ENCODE data around the gene SLC41A3. TPM values are rescaled to one million over a fixed set of nuclear protein-coding genes. Genes with fewer than 3 reads are reported as not detected.

SLC41A3 gene
- total and polyA plus RNA-seq, 2 experiments from 2014 or later: 33.4 to 55.1 TPM

- H3K4me3 ChIP-seq: no peak overlapping the region
- no peak for TF ChIP-seq CTCF (IDR thresholded peaks at IDR 0.05; ENCODE audit: low read depth, low read length)
- no peak for DNase-seq (ENCODE audit: low read depth in 1 of 2, low spot score in 1 of 2)
- no peaks in the 10 kb centered on the region for H3K27me3 ChIP-seq
- H3K4me1 ChIP-seq (ENCODE audit: low read depth): peaks cover 12% of the 10 kb centered on the region
- no peaks in the 10 kb centered on the region for H3K9me3 ChIP-seq (ENCODE audit: low read depth)
- no peaks in the 10 kb centered on the region for H3K36me3 ChIP-seq
- H3K27ac ChIP-seq: no peak overlapping the region
Measured at GRCh38 chr3:126057936-126058335, 26.0 kb downstream of the SLC41A3 start.

- H3K9me3 ChIP-seq (ENCODE audit: low read depth): no peaks in the 10 kb centered on the region
- peaks cover 12% of the 10 kb centered on the region for H3K4me1 ChIP-seq (ENCODE audit: low read depth)
- no peak for DNase-seq (ENCODE audit: low read depth in 1 of 2, low spot score in 1 of 2)
- H3K36me3 ChIP-seq: no peaks in the 10 kb centered on the region
- no peak overlapping the region for H3K4me3 ChIP-seq
- no peak overlapping the region for H3K27ac ChIP-seq
- H3K27me3 ChIP-seq: no peaks in the 10 kb centered on the region
- TF ChIP-seq CTCF (IDR thresholded peaks at IDR 0.05; ENCODE audit: low read depth, low read length): no peak
Measured at GRCh38 chr3:126057501-126057819, 26.5 kb downstream of the SLC41A3 start.

GRCh38 chr3:126056681-126057500 lies 27.0 kb downstream of the SLC41A3 start:
- Histone ChIP-seq H3K27me3 (no peaks in the 10 kb centered on the region), H3K4me1 (ENCODE audit: low read depth) (peaks cover 12% of the 10 kb centered on the region), H3K9me3 (ENCODE audit: low read depth) (no peaks in the 10 kb centered on the region), H3K36me3 (no peaks in the 10 kb centered on the region), H3K27ac (no peak overlapping the region), H3K4me3 (no peak overlapping the region)
- no peak for TF ChIP-seq CTCF (IDR thresholded peaks at IDR 0.05; ENCODE audit: low read depth, low read length)
- no peak for DNase-seq (ENCODE audit: low read depth in 1 of 2, low spot score in 1 of 2)

GRCh38 chr3:126056088-126056487 lies 27.8 kb downstream of the SLC41A3 start:
- no peaks in the 10 kb centered on the region for H3K27me3 ChIP-seq
- no peak for DNase-seq (ENCODE audit: low read depth in 1 of 2, low spot score in 1 of 2)
- peaks cover 12% of the 10 kb centered on the region for H3K4me1 ChIP-seq (ENCODE audit: low read depth)
- H3K36me3 ChIP-seq: no peaks in the 10 kb centered on the region
- no peaks in the 10 kb centered on the region for H3K9me3 ChIP-seq (ENCODE audit: low read depth)
- H3K27ac ChIP-seq: no peak overlapping the region
- no peak overlapping the region for H3K4me3 ChIP-seq
- TF ChIP-seq CTCF (IDR thresholded peaks at IDR 0.05; ENCODE audit: low read depth, low read length): no peak

GRCh38 chr3:126054870-126055269 lies 29.1 kb downstream of the SLC41A3 start:
- TF ChIP-seq CTCF (IDR thresholded peaks at IDR 0.05; ENCODE audit: low read depth, low read length): no peak
- H3K27ac ChIP-seq: no peak overlapping the region
- H3K4me3 ChIP-seq: no peak overlapping the region
- peaks cover 4% of the 10 kb centered on the region for H3K4me1 ChIP-seq (ENCODE audit: low read depth)
- no peak for DNase-seq (ENCODE audit: low read depth in 1 of 2, low spot score in 1 of 2)
- H3K9me3 ChIP-seq (ENCODE audit: low read depth): no peaks in the 10 kb centered on the region
- no peaks in the 10 kb centered on the region for H3K36me3 ChIP-seq
- H3K27me3 ChIP-seq: no peaks in the 10 kb centered on the region

Measured in cardiac muscle cell (in vitro differentiated cells and primary cell).